NB4 (cell line): ENCODE results near the gene CDC27.
A peak's percentile ranks its signal among the peaks of the same experiment; 100 is the strongest.

Experiments used
- DNase-seq: peaks from one replicate; pipeline ENCODE4 v3.0.0; 2010; ENCODE audit warnings: low read depth
- H3K4me3 ChIP-seq: one replicate; pipeline ENCODE4 v1.5.1; 2011; ENCODE audit warnings: mild to moderate bottlenecking, low read depth, low read length, moderate library complexity
- MAX ChIP-seq: IDR thresholded peaks from 2 replicates; pipeline ENCODE4 v1.6.1; 2011; ENCODE audit warnings: low read depth, low read length
- MYC ChIP-seq: IDR thresholded peaks from 2 replicates; pipeline ENCODE4 v1.6.1; 2011; ENCODE audit warnings: low read depth, low read length
- POLR2A ChIP-seq: IDR thresholded peaks from 2 replicates; pipeline ENCODE4 v1.6.1; 2011; ENCODE audit warnings: mild to moderate bottlenecking; ENCODE audit not compliant: insufficient read length; ENCODE audit errors: extremely low read depth
- TF ChIP-seq, protein P1 (sequence below): IDR thresholded peaks from one replicate; pipeline ENCODE4 v1.5.1; 2012; ENCODE audit warnings: low read depth, low read length

CDC27 gene, protein sequence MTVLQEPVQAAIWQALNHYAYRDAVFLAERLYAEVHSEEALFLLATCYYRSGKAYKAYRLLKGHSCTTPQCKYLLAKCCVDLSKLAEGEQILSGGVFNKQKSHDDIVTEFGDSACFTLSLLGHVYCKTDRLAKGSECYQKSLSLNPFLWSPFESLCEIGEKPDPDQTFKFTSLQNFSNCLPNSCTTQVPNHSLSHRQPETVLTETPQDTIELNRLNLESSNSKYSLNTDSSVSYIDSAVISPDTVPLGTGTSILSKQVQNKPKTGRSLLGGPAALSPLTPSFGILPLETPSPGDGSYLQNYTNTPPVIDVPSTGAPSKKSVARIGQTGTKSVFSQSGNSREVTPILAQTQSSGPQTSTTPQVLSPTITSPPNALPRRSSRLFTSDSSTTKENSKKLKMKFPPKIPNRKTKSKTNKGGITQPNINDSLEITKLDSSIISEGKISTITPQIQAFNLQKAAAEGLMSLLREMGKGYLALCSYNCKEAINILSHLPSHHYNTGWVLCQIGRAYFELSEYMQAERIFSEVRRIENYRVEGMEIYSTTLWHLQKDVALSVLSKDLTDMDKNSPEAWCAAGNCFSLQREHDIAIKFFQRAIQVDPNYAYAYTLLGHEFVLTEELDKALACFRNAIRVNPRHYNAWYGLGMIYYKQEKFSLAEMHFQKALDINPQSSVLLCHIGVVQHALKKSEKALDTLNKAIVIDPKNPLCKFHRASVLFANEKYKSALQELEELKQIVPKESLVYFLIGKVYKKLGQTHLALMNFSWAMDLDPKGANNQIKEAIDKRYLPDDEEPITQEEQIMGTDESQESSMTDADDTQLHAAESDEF

DNA sequence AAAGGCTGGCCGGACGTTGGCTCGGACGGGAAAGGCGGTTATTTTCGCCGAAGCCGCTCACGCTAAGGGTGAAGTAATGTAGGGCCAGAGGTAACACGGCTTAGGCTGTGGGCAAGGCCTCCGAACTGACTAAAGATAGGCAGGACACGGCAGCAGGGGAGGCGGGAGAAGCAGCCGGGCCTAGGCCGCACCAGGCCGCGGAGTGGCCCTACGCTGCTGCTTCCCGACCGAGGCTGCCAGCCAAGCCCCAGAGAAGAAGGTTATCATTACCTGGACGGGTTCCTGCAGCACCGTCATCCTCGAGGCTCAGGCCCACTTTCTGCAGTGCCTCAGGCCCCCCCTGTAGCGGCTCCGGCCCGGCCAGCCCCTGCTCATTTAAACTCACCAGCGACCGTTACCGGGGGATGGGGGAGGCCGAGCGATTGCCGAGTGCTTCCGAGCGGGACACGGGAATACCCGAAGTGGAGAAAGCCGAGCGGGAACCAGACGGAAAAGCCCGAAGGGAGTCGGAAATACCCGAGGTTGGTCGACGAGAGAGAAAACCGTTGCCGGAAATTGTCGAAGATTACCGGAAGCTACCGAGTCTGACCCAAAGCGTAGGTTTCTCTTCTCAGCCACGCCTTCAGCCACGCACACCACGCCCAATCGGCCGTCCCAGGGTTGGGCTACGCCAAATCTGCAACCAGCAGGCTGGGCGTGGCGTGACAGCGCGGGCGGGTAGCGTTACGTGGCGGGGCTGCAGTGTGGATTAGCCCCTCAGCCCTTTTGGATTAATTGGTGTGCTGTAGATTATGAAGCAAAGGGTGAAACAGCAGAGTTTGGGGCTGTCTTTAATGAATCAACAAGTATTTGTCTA, at the start of gene CDC27:
Gene CDC27 (minus strand): TSS at position 420 of the 856 bp plus-strand sequence. CDS start 123 bp downstream, at position 297.
- DNase-seq = peak; percentile 96
- peak within 1 kb of the TSS; percentile 88 for H3K4me3 ChIP-seq
- TF ChIP-seq POLR2A (peak; percentile 62), MYC (0 out of 2 replicates have a peak, but pooled peaks have one; percentile 45), MAX (peak; percentile 80; the same call in 1 of the 2 replicates)
- TF ChIP-seq, protein P1, sequence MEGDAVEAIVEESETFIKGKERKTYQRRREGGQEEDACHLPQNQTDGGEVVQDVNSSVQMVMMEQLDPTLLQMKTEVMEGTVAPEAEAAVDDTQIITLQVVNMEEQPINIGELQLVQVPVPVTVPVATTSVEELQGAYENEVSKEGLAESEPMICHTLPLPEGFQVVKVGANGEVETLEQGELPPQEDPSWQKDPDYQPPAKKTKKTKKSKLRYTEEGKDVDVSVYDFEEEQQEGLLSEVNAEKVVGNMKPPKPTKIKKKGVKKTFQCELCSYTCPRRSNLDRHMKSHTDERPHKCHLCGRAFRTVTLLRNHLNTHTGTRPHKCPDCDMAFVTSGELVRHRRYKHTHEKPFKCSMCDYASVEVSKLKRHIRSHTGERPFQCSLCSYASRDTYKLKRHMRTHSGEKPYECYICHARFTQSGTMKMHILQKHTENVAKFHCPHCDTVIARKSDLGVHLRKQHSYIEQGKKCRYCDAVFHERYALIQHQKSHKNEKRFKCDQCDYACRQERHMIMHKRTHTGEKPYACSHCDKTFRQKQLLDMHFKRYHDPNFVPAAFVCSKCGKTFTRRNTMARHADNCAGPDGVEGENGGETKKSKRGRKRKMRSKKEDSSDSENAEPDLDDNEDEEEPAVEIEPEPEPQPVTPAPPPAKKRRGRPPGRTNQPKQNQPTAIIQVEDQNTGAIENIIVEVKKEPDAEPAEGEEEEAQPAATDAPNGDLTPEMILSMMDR = no peak

- no peak for TF ChIP-seq MAX
- TF ChIP-seq, protein P1 = no peak
- no peak for TF ChIP-seq MYC
- no peak for TF ChIP-seq POLR2A
- H3K4me3 ChIP-seq = no peak overlapping the region
- DNase-seq = no peak
Observed at GRCh38 chr17:47238321-47239010, 49.4 kb upstream of the CDC27 start.

GRCh38 chr17:47237841-47238240, 48.7 kb upstream of the CDC27 start:
- H3K4me3 ChIP-seq = no peak overlapping the region
- DNase-seq = no peak
- TF ChIP-seq POLR2A (no peak), MYC (no peak), MAX (no peak)
- TF ChIP-seq, protein P1 = no peak

DNA sequence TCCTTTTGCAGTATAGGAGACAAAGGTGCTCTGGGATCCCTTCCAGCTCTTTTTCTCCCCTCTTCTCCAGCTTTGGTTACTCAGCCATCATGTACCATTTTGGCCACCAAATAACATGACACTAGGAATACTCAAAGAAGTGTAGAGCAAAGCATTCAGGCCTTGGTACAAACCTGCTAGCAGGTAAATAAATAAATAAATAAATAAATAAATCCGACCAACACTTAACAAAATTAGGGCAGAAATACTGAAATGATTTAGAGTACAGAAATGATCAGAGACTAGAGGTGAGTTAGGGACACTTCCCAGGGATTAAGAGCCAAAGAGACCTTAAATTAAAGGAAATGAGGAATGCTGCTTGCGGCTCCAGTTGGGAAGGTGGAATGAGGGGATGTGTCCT, 46.8 kb upstream of the CDC27 start:
- H3K4me3 ChIP-seq = no peak overlapping the region
- DNase-seq = no peak
- TF ChIP-seq MAX (no peak), MYC (no peak), POLR2A (no peak)
- TF ChIP-seq, protein P1 = no peak
